Measurements from ENCODE around the gene COL1A2.

COL1A2 gene

DNA sequence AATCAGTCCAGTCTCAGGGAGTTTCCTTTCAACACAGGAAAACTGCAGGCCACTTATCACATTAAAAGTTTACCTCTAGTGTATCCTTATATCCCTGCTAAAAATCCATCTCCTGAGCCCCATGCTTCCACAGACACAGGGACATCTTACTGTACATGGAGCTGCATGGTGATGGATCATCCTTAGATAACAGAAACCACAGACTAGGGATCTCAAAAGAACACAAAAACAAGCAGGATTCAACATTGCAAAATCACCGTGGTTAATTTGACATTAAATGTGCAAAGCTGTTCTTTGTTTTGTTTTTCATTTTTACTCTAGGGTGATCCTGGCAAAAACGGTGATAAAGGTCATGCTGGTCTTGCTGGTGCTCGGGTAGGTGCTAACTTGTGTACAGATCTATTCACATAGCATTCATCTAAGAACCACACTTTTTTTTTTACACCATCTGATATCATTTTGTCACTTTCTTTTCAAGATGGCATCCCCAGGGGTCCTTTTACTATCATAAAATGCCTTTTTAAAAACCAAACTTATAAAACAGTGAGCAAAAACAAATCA lies 18.1 kb downstream of the COL1A2 start:
- DNase-seq, result no peak

GRCh38 chr7:94414481-94414880 lies 19.8 kb downstream of the COL1A2 start:
- no peak for DNase-seq

- DNase-seq, result no peak
Measured at GRCh38 chr7:94414980-94415379, 20.3 kb downstream of the COL1A2 start.

DNA sequence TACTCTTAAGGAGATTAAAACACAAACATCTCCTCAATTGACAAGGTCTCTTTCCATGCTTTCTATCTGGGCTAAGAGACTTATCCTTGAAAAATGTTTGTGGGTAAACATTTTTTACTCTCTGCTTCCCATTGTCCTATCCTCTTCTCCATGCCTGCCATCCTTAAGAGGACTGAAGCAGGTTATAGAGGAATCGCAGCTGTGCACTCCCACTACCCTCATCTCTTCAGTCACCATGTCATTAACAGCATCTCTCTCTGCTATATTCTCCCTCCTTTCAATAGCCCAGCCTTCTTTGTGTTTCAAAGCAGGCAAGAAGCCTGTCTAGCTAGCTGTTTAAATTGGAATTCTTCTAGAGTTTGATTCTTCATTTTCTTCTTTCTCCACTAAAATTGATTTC lies 22.6 kb downstream of the COL1A2 start:
- DNase-seq, result no peak

- no peak for DNase-seq
Measured at GRCh38 chr7:94417901-94418300, 23.2 kb downstream of the COL1A2 start.

DNA sequence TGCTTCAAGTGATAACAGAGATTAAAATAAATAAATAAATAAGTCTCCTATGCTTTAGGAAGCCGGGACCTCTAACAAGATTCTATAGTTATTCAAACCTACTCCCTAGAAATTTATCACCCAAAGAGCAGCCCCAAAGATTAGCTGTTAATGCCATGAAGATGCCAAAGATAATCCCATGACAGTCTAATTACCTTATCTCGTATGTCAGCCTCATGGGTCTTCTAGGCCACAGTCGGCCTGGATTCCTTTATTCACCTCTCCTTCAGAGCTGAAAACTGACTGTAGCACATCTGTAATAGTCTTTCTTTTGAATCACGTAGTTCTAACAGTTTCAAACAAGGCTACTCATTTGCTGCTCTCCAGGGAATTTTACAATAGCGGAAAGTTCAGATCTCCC lies 24.2 kb downstream of the COL1A2 start:
- no peak for DNase-seq

- DNase-seq, result no peak
Measured at GRCh38 chr7:94420328-94420727, 25.6 kb downstream of the COL1A2 start.

GRCh38 chr7:94421681-94422080 lies 27.0 kb downstream of the COL1A2 start:
- no peak for DNase-seq

GRCh38 chr7:94422136-94422535 lies 27.4 kb downstream of the COL1A2 start:
- no peak for DNase-seq

GRCh38 chr7:94422827-94423460 lies 28.2 kb downstream of the COL1A2 start:
- no peak for DNase-seq

DNA sequence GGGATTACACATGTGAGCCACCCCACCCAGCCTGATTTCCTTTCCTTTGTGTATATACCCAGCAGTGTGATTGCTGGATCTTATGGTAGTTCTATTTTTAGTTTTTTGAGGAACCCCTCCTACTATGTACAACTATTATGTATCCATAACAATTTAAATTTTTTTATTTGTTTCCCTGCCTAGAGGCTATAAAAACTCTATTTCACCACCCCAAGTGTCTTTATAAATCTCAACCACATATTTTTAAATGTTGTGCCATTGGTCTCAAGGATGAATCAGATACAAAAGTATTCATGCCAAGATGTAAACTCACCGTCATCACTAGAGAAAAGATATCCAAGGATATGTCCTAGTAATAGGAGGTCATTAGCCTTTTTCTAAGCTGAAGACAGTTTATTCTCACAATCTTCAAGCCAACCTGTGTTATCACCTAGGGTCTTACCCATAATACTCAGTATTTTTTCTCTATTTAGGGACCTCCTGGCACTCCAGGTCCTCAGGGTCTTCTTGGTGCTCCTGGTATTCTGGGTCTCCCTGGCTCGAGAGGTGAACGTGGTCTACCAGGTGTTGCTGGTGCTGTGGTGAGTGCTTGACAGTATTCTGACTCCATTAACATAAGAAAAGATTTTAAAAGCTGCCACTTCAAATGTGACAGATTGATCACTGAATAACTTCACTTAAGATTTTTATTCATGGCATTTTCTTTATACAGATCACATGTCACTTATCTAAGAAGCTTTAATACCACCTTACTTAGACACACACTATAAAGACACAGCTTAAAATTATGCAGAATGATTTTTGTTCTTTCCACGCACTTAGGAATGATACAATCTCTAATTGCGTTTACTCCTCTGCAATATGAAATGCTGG lies 29.4 kb downstream of the COL1A2 start:
- DNase-seq, result no peak

GRCh38 chr7:94425546-94425945 lies 30.9 kb downstream of the COL1A2 start:
- DNase-seq, result no peak

GRCh38 chr7:94426980-94427875 lies 32.5 kb downstream of the COL1A2 start:
- no peak for DNase-seq

DNA sequence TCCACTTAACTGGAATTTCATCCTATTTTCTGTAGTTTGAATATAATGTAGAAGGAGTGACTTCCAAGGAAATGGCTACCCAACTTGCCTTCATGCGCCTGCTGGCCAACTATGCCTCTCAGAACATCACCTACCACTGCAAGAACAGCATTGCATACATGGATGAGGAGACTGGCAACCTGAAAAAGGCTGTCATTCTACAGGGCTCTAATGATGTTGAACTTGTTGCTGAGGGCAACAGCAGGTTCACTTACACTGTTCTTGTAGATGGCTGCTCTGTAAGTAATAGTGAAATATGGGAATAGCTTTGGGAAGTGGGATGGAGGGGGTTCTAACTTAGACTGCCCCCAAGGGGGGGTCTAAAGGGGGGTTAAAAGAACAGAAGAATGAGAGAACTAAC lies 34.5 kb downstream of the COL1A2 start:
- no peak for DNase-seq

DNA sequence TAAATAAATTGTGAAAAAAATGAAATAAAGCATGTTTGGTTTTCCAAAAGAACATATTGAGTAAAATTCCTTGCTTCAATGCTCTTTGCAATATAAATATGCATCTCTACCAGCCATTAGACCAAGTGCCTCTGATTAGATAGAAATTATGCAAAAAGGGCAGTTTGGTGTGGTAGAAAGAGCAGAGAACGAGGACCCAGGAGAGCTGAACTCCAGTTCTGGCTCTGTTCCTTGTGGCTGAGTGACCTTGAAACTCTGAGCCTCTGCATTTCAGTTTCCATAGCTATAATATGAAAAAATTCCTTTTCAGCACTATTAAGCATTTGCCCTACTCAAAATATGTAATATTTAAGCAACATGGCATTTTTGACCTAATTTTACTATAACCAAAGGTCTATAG lies 36.5 kb downstream of the COL1A2 start:
- DNase-seq, result no peak

DNA sequence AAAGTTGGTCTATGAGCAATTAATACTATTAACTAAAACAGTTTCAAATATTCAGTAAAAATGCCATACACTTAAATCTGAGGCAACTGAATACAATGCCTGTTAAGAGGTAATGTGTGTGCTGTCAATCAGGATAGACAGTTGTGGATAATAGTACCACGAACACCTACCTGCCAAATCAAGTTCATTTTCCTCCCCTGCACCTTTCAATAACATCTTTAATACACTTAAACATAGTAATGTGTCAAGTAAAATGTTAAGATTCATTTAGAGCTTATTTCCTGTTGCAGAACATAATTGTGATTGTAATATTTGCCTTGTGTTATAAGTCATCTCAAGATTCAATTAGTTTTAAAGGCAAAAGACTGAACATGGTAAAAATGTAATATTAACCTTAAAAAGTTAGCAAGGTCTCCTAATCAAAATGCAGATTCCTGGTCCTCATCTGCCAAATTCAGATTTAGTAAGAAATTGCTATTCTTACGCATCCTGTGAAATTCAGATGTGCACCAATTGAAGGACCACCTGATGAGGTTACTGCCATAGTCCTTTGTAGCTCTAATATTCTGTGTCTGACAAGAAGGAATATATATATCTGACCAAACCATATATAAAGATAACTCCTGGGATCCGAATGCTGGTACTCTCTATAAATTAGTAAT lies 37.1 kb downstream of the COL1A2 start:
- no peak for DNase-seq

GRCh38 chr7:94432281-94432670 lies 37.6 kb downstream of the COL1A2 start:
- DNase-seq, result no peak

- DNase-seq, result no peak
Measured at GRCh38 chr7:94432817-94433216, 38.1 kb downstream of the COL1A2 start.

DNA sequence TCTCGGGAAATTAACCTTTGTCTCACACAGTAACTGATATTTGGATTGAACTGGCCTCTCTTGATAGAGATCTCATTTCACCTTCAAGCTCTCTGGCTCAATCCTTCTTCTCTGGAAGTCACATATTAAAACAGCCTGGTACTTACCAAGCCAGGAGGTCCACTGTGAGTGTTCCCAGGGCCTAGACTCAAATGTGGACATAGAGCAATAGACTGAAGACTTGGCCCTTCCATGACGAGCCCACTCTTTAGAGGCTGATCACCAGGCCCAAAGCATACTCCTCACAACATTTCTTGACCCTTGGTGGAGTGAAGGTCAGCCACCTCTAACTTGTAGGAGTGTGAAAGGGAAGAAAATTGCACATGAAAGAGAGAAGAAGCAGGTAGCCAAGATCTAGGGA lies 38.5 kb downstream of the COL1A2 start:
- no peak for DNase-seq

GRCh38 chr7:94434042-94434441 lies 39.3 kb downstream of the COL1A2 start:
- no peak for DNase-seq

GRCh38 chr7:94436018-94436604 lies 41.4 kb downstream of the COL1A2 start:
- peak in 2 of 4 experiments; percentile 5 to 6 for DNase-seq

- no peak for DNase-seq
Measured at GRCh38 chr7:94436700-94437099, 42.0 kb downstream of the COL1A2 start.

Measured in activated naive CD4-positive, alpha-beta T cell (primary cell).